Fibroblast of lung (primary cell): ENCODE data around the gene NLRC3.

ENCODE experiments used
- EZH2 ChIP-seq: IDR thresholded peaks from 2 replicates; pipeline ENCODE4 v1.5.1; 2012; ENCODE audit warnings: low read length, control low read depth, mild to moderate bottlenecking; ENCODE audit errors: missing control alignments
- TF ChIP-seq, protein P1 (sequence below), 2 donors: IDR thresholded peaks in 1 of 2; conservative IDR thresholded peaks in 1 of 2; 1 replicate in 1 of 2; 2 replicates in 1 of 2; pipeline ENCODE4 v1.5.1; 2011 to 2012; ENCODE audit warnings: low read length in 2 of 2, control low read depth in 1 of 2, inconsistent platforms in 1 of 2, low read depth in 1 of 2, mild to moderate bottlenecking in 1 of 2

GRCh38 chr16:3618769-3619141 lies 41.6 kb upstream of the NLRC3 start:
- TF ChIP-seq, protein P1, sequence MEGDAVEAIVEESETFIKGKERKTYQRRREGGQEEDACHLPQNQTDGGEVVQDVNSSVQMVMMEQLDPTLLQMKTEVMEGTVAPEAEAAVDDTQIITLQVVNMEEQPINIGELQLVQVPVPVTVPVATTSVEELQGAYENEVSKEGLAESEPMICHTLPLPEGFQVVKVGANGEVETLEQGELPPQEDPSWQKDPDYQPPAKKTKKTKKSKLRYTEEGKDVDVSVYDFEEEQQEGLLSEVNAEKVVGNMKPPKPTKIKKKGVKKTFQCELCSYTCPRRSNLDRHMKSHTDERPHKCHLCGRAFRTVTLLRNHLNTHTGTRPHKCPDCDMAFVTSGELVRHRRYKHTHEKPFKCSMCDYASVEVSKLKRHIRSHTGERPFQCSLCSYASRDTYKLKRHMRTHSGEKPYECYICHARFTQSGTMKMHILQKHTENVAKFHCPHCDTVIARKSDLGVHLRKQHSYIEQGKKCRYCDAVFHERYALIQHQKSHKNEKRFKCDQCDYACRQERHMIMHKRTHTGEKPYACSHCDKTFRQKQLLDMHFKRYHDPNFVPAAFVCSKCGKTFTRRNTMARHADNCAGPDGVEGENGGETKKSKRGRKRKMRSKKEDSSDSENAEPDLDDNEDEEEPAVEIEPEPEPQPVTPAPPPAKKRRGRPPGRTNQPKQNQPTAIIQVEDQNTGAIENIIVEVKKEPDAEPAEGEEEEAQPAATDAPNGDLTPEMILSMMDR (conservative IDR thresholded peaks at IDR 0.05 in 1 of 2, IDR thresholded peaks at IDR 0.05 in 1 of 2; ENCODE audit: low read depth in 1 of 2, low read length in 2 of 2), result no peak
- no peak for TF ChIP-seq EZH2
